GM12878 (cell line): Measurements from ENCODE around the gene FAM89B. TPM values are rescaled to one million over a fixed set of nuclear protein-coding genes. Genes with fewer than 3 reads are reported as not detected.

ENCODE experiments used
- BCL3 ChIP-seq: IDR thresholded peaks from 2 replicates; pipeline ENCODE4 v1.6.1; 2011; ENCODE audit warnings: borderline replicate concordance, low read depth, mild to moderate bottlenecking, moderate library complexity, low read length; ENCODE audit not compliant: insufficient read depth, poor library complexity, severe bottlenecking
- CBX3 ChIP-seq: fragments of 200-600 bp; sonication (generic); IDR thresholded peaks from 2 replicates; pipeline ENCODE4 v1.6.1; 2016; ENCODE audit warnings: low read depth, borderline replicate concordance
- CHD1 ChIP-seq: IDR thresholded peaks from 2 replicates; pipeline ENCODE4 v1.6.1; 2012; ENCODE audit warnings: low read depth, low read length, improper control_type of control experiment
- CREB1 ChIP-seq: IDR thresholded peaks from 2 replicates; pipeline ENCODE4 v1.6.1; 2012; ENCODE audit warnings: low read depth, mild to moderate bottlenecking, inconsistent platforms
- HDGF ChIP-seq: fragments of 450-650 bp; IDR thresholded peaks from 2 replicates; pipeline ENCODE4 v1.6.1; 2016; ENCODE audit warnings: antibody characterized with exemption
- HSF1 ChIP-seq: fragments of 150-350 bp; IDR thresholded peaks from 2 replicates; pipeline ENCODE4 v1.6.1; 2014; ENCODE audit warnings: mild to moderate bottlenecking, low read depth, low read length
- IRF4 ChIP-seq: IDR thresholded peaks from 2 replicates; pipeline ENCODE4 v1.6.1; 2011; ENCODE audit warnings: low read depth, low read length
- IRF5 ChIP-seq: fragments of 450-650 bp; IDR thresholded peaks from 2 replicates; pipeline ENCODE4 v1.6.1; 2017; ENCODE audit warnings: borderline replicate concordance
- LARP7 ChIP-seq: fragments of 450-650 bp; IDR thresholded peaks from 2 replicates; pipeline ENCODE4 v1.6.1; 2017; ENCODE audit warnings: mild to moderate bottlenecking
- NFYB ChIP-seq: IDR thresholded peaks from 2 replicates; pipeline ENCODE4 v1.6.1; 2011; ENCODE audit warnings: low read depth, mild to moderate bottlenecking, low read length, improper control_type of control experiment, moderate library complexity; ENCODE audit not compliant: insufficient read depth
- SIX5 ChIP-seq: IDR thresholded peaks from 2 replicates; pipeline ENCODE4 v1.6.1; 2011; ENCODE audit warnings: mild to moderate bottlenecking, low read depth, low read length, moderate library complexity; ENCODE audit not compliant: severe bottlenecking
- SMARCA5 ChIP-seq: fragments of 450-650 bp; IDR thresholded peaks from 2 replicates; pipeline ENCODE4 v1.6.1; 2017; ENCODE audit warnings: mild to moderate bottlenecking
- SMC3 ChIP-seq: IDR thresholded peaks from 2 replicates; pipeline ENCODE4 v1.6.1; 2011; ENCODE audit warnings: low read length, improper control_type of control experiment, borderline replicate concordance
- SPI1 ChIP-seq: IDR thresholded peaks from 2 replicates; pipeline ENCODE4 v1.6.1; 2011; ENCODE audit warnings: low read depth, mild to moderate bottlenecking, low read length, moderate library complexity, borderline replicate concordance; ENCODE audit not compliant: insufficient read depth
- WRNIP1 ChIP-seq: IDR thresholded peaks from 2 replicates; pipeline ENCODE4 v1.6.1; 2011; ENCODE audit warnings: low read depth, low read length, improper control_type of control experiment, borderline replicate concordance
- YY1 ChIP-seq: IDR thresholded peaks from 2 replicates; pipeline ENCODE4 v1.6.1; 2011; ENCODE audit warnings: low read depth, mild to moderate bottlenecking, low read length
- ZBED1 ChIP-seq: IDR thresholded peaks from 2 replicates; pipeline ENCODE4 v1.6.1; 2016; ENCODE audit warnings: borderline replicate concordance
- ZNF384 ChIP-seq: IDR thresholded peaks from 2 replicates; pipeline ENCODE4 v1.6.1; 2012; ENCODE audit warnings: low read depth, mild to moderate bottlenecking, low read length, improper control_type of control experiment, borderline replicate concordance
- ZZZ3 ChIP-seq: IDR thresholded peaks from 2 replicates; pipeline ENCODE4 v1.6.1; 2011; ENCODE audit warnings: low read depth; ENCODE audit not compliant: control insufficient read depth, insufficient read length
- polyA plus RNA-seq, 11 experiments: library from polyadenylated mRNA; depleted of rRNA in 4 of 11; unstranded in 6 of 11; stranded (reverse) in 5 of 11; fragments of >200 nt; fragmentation: Nextera tagmentation in 4 of 11; fragmentation: Illumina TruSeq in 1 of 11; extraction: Ambion mirVana in 4 of 11; extraction: Trizol in 1 of 11; gene quantifications; 1 replicate in 1 of 11; 2 replicates in 10 of 11; pipeline versions ENCODE4 v1.2.1 to v1.2.3, GENCODE V29; 2011 to 2016; ENCODE audit warnings: inconsistent platforms in 2 of 11, missing spikeins in 2 of 11, low read depth in 1 of 11
- total RNA-seq, 4 experiments: library from RNA; depleted of rRNA in 3 of 4; stranded (reverse); fragments of >200 nt in 3 of 4; fragmentation: Illumina TruSeq in 1 of 4; extraction: Trizol in 1 of 4; gene quantifications; 2 replicates each; pipeline versions ENCODE4 v1.2.1 to v1.2.3, GENCODE V29; 2013 to 2021
- TF ChIP-seq, protein P1 (sequence below), 3 experiments: IDR thresholded peaks in 2 of 3; conservative IDR thresholded peaks in 1 of 3; 2 replicates each; pipeline ENCODE4 v1.5.1; 2011; ENCODE audit warnings: low read depth in 3 of 3, low read length in 3 of 3, mild to moderate bottlenecking in 3 of 3, control low read depth in 2 of 3, moderate library complexity in 2 of 3, inconsistent platforms in 1 of 3, mixed read lengths in 1 of 3; ENCODE audit not compliant: control insufficient read depth in 2 of 3, insufficient read depth in 1 of 3; ENCODE audit errors: extremely low read depth in 1 of 3
- TF ChIP-seq, protein P2 (sequence below): fragments of 450-650 bp; IDR thresholded peaks from 2 replicates; pipeline ENCODE4 v1.6.1; 2017; ENCODE audit warnings: low read depth, mild to moderate bottlenecking, moderate library complexity
- TF ChIP-seq, protein P3 (sequence below): IDR thresholded peaks from 2 replicates; pipeline ENCODE4 v1.6.1; 2012; ENCODE audit warnings: low read depth, low read length, improper control_type of control experiment

FAM89B gene
- total and polyA plus RNA-seq, 10 of the 15 experiments (the other 5 are each of a cell fraction or from before 2014, with no cell fraction given) = 0.34 to 36.7 (median 9.8) TPM

DNA sequence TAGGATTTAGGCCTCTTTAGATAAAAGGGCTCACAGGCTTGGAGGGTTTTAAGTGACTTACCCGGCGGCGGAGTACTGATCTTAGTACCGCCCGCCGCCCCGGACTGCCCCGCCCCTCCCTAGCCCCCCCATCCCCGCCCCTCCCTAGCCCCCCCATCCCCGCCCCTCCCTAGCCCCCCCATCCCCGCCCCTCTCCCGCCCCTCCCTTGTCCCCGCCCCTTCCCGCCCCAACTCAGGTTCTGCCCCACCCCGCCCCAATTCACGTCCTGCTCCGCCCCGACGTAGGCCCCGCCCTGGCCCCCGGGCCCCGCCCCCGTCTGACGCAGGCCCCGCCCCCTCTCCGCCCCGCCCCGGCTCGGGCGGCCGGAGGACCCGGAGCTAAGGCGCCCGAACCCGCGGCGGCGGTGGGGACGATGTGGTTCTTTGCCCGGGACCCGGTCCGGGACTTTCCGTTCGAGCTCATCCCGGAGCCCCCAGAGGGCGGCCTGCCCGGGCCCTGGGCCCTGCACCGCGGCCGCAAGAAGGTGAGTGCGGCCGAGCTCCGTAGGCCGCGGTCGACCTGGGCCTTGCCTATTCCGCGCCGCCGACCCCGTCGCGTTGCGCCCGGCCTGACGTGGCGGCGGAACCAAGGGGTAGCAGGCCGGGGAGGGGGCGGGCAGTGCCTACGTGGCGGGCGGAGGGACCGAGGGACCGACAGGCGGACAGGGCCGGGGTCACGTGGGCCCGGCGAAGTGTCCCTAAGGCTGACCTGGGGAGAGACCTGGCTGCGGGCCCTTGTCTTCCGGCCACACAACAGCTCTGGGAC is 47.4 kb upstream of the FAM89B start, which contains the start of gene SCYL1 (continued):
- TF ChIP-seq SIX5 (no peak), WRNIP1 (no peak), NFYB (no peak), ZBED1 (no peak), CREB1 (peak; percentile 54; the same call in 1 of the 2 replicates), HDGF (no peak), SPI1 (no peak), YY1 (no peak), ZZZ3 (no peak), CHD1 (no peak), HSF1 (no peak), ZNF384 (no peak), CBX3 (no peak), IRF4 (no peak), LARP7 (peak; percentile 95), BCL3 (no peak), SMC3 (no peak), IRF5 (no peak), SMARCA5 (peak; percentile 92)
- TF ChIP-seq, protein P1, sequence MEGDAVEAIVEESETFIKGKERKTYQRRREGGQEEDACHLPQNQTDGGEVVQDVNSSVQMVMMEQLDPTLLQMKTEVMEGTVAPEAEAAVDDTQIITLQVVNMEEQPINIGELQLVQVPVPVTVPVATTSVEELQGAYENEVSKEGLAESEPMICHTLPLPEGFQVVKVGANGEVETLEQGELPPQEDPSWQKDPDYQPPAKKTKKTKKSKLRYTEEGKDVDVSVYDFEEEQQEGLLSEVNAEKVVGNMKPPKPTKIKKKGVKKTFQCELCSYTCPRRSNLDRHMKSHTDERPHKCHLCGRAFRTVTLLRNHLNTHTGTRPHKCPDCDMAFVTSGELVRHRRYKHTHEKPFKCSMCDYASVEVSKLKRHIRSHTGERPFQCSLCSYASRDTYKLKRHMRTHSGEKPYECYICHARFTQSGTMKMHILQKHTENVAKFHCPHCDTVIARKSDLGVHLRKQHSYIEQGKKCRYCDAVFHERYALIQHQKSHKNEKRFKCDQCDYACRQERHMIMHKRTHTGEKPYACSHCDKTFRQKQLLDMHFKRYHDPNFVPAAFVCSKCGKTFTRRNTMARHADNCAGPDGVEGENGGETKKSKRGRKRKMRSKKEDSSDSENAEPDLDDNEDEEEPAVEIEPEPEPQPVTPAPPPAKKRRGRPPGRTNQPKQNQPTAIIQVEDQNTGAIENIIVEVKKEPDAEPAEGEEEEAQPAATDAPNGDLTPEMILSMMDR (IDR thresholded peaks at IDR 0.05 in 2 of 3, conservative IDR thresholded peaks at IDR 0.05 in 1 of 3; ENCODE audit: control insufficient read depth in 2 of 3, extremely low read depth in 1 of 3, insufficient read depth in 1 of 3, low read depth in 3 of 3, low read length in 3 of 3) = no peak
- TF ChIP-seq, protein P2, sequence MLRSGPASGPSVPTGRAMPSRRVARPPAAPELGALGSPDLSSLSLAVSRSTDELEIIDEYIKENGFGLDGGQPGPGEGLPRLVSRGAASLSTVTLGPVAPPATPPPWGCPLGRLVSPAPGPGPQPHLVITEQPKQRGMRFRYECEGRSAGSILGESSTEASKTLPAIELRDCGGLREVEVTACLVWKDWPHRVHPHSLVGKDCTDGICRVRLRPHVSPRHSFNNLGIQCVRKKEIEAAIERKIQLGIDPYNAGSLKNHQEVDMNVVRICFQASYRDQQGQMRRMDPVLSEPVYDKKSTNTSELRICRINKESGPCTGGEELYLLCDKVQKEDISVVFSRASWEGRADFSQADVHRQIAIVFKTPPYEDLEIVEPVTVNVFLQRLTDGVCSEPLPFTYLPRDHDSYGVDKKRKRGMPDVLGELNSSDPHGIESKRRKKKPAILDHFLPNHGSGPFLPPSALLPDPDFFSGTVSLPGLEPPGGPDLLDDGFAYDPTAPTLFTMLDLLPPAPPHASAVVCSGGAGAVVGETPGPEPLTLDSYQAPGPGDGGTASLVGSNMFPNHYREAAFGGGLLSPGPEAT = no peak
- TF ChIP-seq, protein P3, sequence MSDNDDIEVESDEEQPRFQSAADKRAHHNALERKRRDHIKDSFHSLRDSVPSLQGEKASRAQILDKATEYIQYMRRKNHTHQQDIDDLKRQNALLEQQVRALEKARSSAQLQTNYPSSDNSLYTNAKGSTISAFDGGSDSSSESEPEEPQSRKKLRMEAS = no peak
